H1 (cell line): Measurements from ENCODE around the gene S100P. TPM values are rescaled to one million over a fixed set of nuclear protein-coding genes. Genes with fewer than 3 reads are reported as not detected.

Experiments used
- CTCF ChIA-PET: fragments of 300-600 bp; sonication (Branson Sonifier 250); formaldehyde crosslinking; loops from one replicate; lab custom pipeline; 2021; ENCODE audit not compliant: partially characterized antibody; lab: Charles Lee
- POLR2A ChIA-PET: fragments of 300-600 bp; sonication (Branson Sonifier 250); formaldehyde crosslinking; loops from one replicate; lab custom pipeline; 2021; ENCODE audit warnings: inconsistent platforms; ENCODE audit not compliant: partially characterized antibody; lab: Charles Lee
- DNase-seq, 2 experiments: peaks; one replicate each; pipeline versions ENCODE4 v3.0.0 to v3.0.0-alpha.2; 2010 to 2022; ENCODE audit warnings: low spot score in 2 of 2, low read depth in 1 of 2, mixed read lengths in 1 of 2
- FAIRE-seq: peaks from 2 replicates; lab custom pipeline; 2011; peaks lifted over from hg19 to GRCh38; lab: Jason Lieb, UNC
- H2AFZ ChIP-seq: 2 replicates; pipeline ENCODE4 v1.8.1; 2012; ENCODE audit warnings: low read length, inconsistent platforms
- H2AK5ac ChIP-seq: 2 replicates; pipeline ENCODE4 v1.6.1; 2013; ENCODE audit warnings: low read depth, low read length
- H2BK120ac ChIP-seq: replicated peaks from 2 replicates; pipeline ENCODE3; 2013; ENCODE audit warnings: low read depth, low read length, inconsistent platforms
- H2BK12ac ChIP-seq: 2 replicates; pipeline ENCODE4 v1.6.1; 2013; ENCODE audit warnings: low read depth, low read length
- H2BK15ac ChIP-seq: 2 replicates; pipeline ENCODE4 v1.6.1; 2013; ENCODE audit warnings: low read length
- H2BK20ac ChIP-seq: 2 replicates; pipeline ENCODE4 v1.6.1; 2013; ENCODE audit warnings: low read length
- H2BK5ac ChIP-seq: 2 replicates; pipeline ENCODE4 v1.6.1; 2013; ENCODE audit warnings: low read depth, low read length
- H3K14ac ChIP-seq: 2 replicates; pipeline ENCODE4 v1.6.1; 2013; ENCODE audit warnings: inconsistent platforms; ENCODE audit not compliant: insufficient read length
- H3K18ac ChIP-seq: 2 replicates; pipeline ENCODE4 v1.6.1; 2013; ENCODE audit warnings: low read length; ENCODE audit errors: extremely low read depth
- H3K23ac ChIP-seq: 2 replicates; pipeline ENCODE4 v1.6.1; 2013; ENCODE audit warnings: inconsistent platforms; ENCODE audit not compliant: insufficient read length
- H3K23me2 ChIP-seq: 2 replicates; pipeline ENCODE4 v1.6.1; 2013; ENCODE audit warnings: low read depth, low read length
- H3K27ac ChIP-seq: 2 replicates; pipeline ENCODE4 v1.6.1; 2011; ENCODE audit warnings: low read depth, low read length, inconsistent platforms
- H3K27me3 ChIP-seq, 4 experiments: replicated peaks in 1 of 4; 1 replicate in 1 of 4; 2 replicates in 3 of 4; pipeline versions ENCODE4 v1.6.1 to v1.8.1; 2011 to 2013; ENCODE audit warnings: low read length in 3 of 4, mild to moderate bottlenecking in 3 of 4, inconsistent platforms in 2 of 4, mixed read lengths in 2 of 4, moderate library complexity in 1 of 4; ENCODE audit not compliant: control insufficient read depth in 3 of 4, insufficient read depth in 3 of 4; ENCODE audit errors: extremely low read depth in 1 of 4
- H3K36me3 ChIP-seq, 4 experiments: 2 replicates each; pipeline versions ENCODE4 v1.6.1 to v1.8.1; 2011 to 2013; ENCODE audit warnings: mild to moderate bottlenecking in 4 of 4, low read length in 3 of 4, moderate library complexity in 2 of 4, control low read depth in 1 of 4, inconsistent platforms in 1 of 4; ENCODE audit not compliant: insufficient read depth in 4 of 4, control insufficient read depth in 2 of 4
- H3K4ac ChIP-seq: replicated peaks from 2 replicates; pipeline ENCODE3; 2013; ENCODE audit warnings: low read length, low read depth, mixed read lengths, inconsistent platforms; ENCODE audit not compliant: insufficient read length
- H3K4me1 ChIP-seq, 4 experiments: replicated peaks in 1 of 4; 1 replicate in 1 of 4; 2 replicates in 3 of 4; pipeline versions ENCODE4 v1.6.1 to v1.8.1; 2011 to 2013; ENCODE audit warnings: low read length in 3 of 4, inconsistent platforms in 2 of 4, mixed read lengths in 1 of 4; ENCODE audit not compliant: insufficient read depth in 4 of 4, control insufficient read depth in 3 of 4
- H3K4me2 ChIP-seq, 2 experiments: 2 replicates each; pipeline versions ENCODE4 v1.6.1 to v1.8.1; 2011 to 2013; ENCODE audit warnings: low read depth in 2 of 2, low read length in 2 of 2, control low read depth in 1 of 2, inconsistent platforms in 1 of 2, mild to moderate bottlenecking in 1 of 2; ENCODE audit not compliant: insufficient read depth in 1 of 2
- H3K4me3 ChIP-seq, 4 experiments: fragments of 200-600, 300-600 bp in 1 of 4; sonication (generic), shearing (Covaris generic), sonication (Bioruptor Twin) in 1 of 4; 2 replicates each; pipeline versions ENCODE4 v1.5.1 to v1.8.1; 2011 to 2016; ENCODE audit warnings: low read length in 4 of 4, low read depth in 3 of 4, control low read depth in 2 of 4, inconsistent platforms in 2 of 4, mild to moderate bottlenecking in 2 of 4, mixed read lengths in 1 of 4, moderate library complexity in 1 of 4; ENCODE audit not compliant: insufficient read depth in 2 of 4; ENCODE audit errors: extremely low read depth in 1 of 4
- H3K56ac ChIP-seq: replicated peaks from 2 replicates; pipeline ENCODE3; 2013; ENCODE audit warnings: low read depth, mild to moderate bottlenecking, mixed read lengths, low read length, inconsistent platforms; ENCODE audit not compliant: insufficient read length
- H3K79me1 ChIP-seq: 2 replicates; pipeline ENCODE4 v1.6.1; 2013; ENCODE audit warnings: low read depth, low read length, control low read depth
- H3K79me2 ChIP-seq, 2 experiments: 2 replicates each; pipeline versions ENCODE4 v1.6.1 to v1.8.1; 2012 to 2013; ENCODE audit warnings: low read length in 2 of 2, mild to moderate bottlenecking in 2 of 2, inconsistent platforms in 1 of 2; ENCODE audit not compliant: insufficient read depth in 2 of 2, control insufficient read depth in 1 of 2
- H3K9ac ChIP-seq, 4 experiments: replicated peaks in 1 of 4; 1 replicate in 1 of 4; 2 replicates in 3 of 4; pipeline versions ENCODE4 v1.6.1 to v1.8.1; 2011 to 2013; ENCODE audit warnings: low read depth in 3 of 4, low read length in 3 of 4, control low read depth in 2 of 4, mild to moderate bottlenecking in 2 of 4, moderate library complexity in 2 of 4, inconsistent platforms in 1 of 4; ENCODE audit errors: extremely low read depth in 1 of 4
- H3K9me3 ChIP-seq, 2 experiments: 2 replicates each; pipeline versions ENCODE4 v1.6.1 to v1.8.1; 2012 to 2013; ENCODE audit warnings: mild to moderate bottlenecking in 2 of 2, moderate library complexity in 2 of 2, control low read depth in 1 of 2, inconsistent platforms in 1 of 2, low read depth in 1 of 2, low read length in 1 of 2, mixed read lengths in 1 of 2; ENCODE audit not compliant: insufficient read depth in 2 of 2
- H4K20me1 ChIP-seq, 2 experiments: replicated peaks in 1 of 2; 2 replicates each; pipeline versions ENCODE3 to v1.8.1; 2011 to 2013; ENCODE audit warnings: inconsistent platforms in 2 of 2, low read length in 2 of 2, mild to moderate bottlenecking in 1 of 2; ENCODE audit not compliant: insufficient read depth in 2 of 2, control insufficient read depth in 1 of 2
- H4K5ac ChIP-seq: 2 replicates; pipeline ENCODE4 v1.6.1; 2013; ENCODE audit warnings: low read length, low read depth, mixed read lengths, inconsistent platforms; ENCODE audit not compliant: insufficient read length
- H4K8ac ChIP-seq: 2 replicates; pipeline ENCODE4 v1.8.0; 2013; ENCODE audit warnings: mild to moderate bottlenecking, moderate library complexity, low read length, inconsistent platforms; ENCODE audit not compliant: insufficient read depth; ENCODE audit errors: extremely low read depth
- H4K91ac ChIP-seq: replicated peaks from 2 replicates; pipeline ENCODE3; 2013; ENCODE audit warnings: low read length, mixed read lengths, inconsistent platforms; ENCODE audit not compliant: insufficient read length
- BACH1 ChIP-seq: IDR thresholded peaks from 2 replicates; pipeline ENCODE4 v1.6.1; 2012; ENCODE audit warnings: low read length, improper control_type of control experiment
- BCL11A ChIP-seq, 2 experiments: IDR thresholded peaks; one replicate each; pipeline ENCODE4 v1.6.1; 2011; ENCODE audit warnings: low read depth in 2 of 2, low read length in 2 of 2, mild to moderate bottlenecking in 2 of 2
- BRCA1 ChIP-seq: IDR thresholded peaks from 2 replicates; pipeline ENCODE4 v1.6.1; 2012; ENCODE audit warnings: low read depth, low read length, improper control_type of control experiment
- CBX8 ChIP-seq: fragments of 300-800, 300-1000 bp; sonication (generic); IDR thresholded peaks from 2 replicates; pipeline ENCODE4 v1.7.1; 2016; ENCODE audit warnings: low read depth, low read length, borderline replicate concordance
- E2F6 ChIP-seq: IDR thresholded peaks from 2 replicates; pipeline ENCODE4 v1.6.1; 2012; ENCODE audit warnings: inconsistent platforms
- MAFK ChIP-seq: IDR thresholded peaks from 2 replicates; pipeline ENCODE4 v1.6.1; 2012; ENCODE audit warnings: low read depth, mild to moderate bottlenecking, improper control_type of control experiment, low read length
- POLR2A ChIP-seq, 2 experiments: IDR thresholded peaks; 1 replicate in 1 of 2; 2 replicates in 1 of 2; pipeline ENCODE4 v1.6.1; 2011; ENCODE audit warnings: low read depth in 2 of 2, low read length in 2 of 2, mild to moderate bottlenecking in 2 of 2; ENCODE audit errors: control extremely low read depth in 1 of 2
- POU5F1 ChIP-seq: IDR thresholded peaks from 2 replicates; pipeline ENCODE4 v1.6.1; 2011; ENCODE audit warnings: low read depth, mild to moderate bottlenecking, low read length, moderate library complexity
- RXRA ChIP-seq: IDR thresholded peaks from 2 replicates; pipeline ENCODE4 v1.6.1; 2011; ENCODE audit warnings: low read depth, mild to moderate bottlenecking, low read length, moderate library complexity; ENCODE audit not compliant: insufficient read depth
- TBP ChIP-seq: IDR thresholded peaks from 2 replicates; pipeline ENCODE4 v1.6.1; 2011; ENCODE audit warnings: low read depth, low read length, improper control_type of control experiment
- WGBS, 2 experiments: shearing (Covaris generic) in 1 of 2; methylation state at CpG; one replicate each; pipeline versions ENCODE4 v1.1.6 to v1.1.7; 2013 to 2015; ENCODE audit warnings: low lambda C conversion rate in 2 of 2, mixed read lengths in 2 of 2, inconsistent platforms in 1 of 2, low coverage in 1 of 2, missing lambda C conversion rate in 1 of 2; ENCODE audit not compliant: insufficient replicate concordance in 2 of 2, insufficient coverage in 1 of 2, insufficient read length in 1 of 2; ENCODE audit errors: extremely low coverage in 1 of 2, missing lambda C conversion rate in 1 of 2; 5-methylcytosine and 5-hydroxymethylcytosine counted together
- polyA plus RNA-seq, 7 experiments: library from polyadenylated mRNA; depleted of rRNA in 3 of 7; stranded (reverse) in 5 of 7; unstranded in 2 of 7; fragments of >200 nt in 5 of 7; fragments of 200-250 nt in 2 of 7; gene quantifications; 1 replicate in 5 of 7; 2 replicates in 1 of 7; 4 replicates in 1 of 7; pipeline versions ENCODE4 v1.2.1 to v1.2.3, GENCODE V29; 2011 to 2013; ENCODE audit warnings: missing spikeins in 2 of 7, mixed read lengths in 2 of 7
- total RNA-seq: library from RNA; stranded (reverse); fragmentation: NEBNext Ultra II Directional; extraction: Animal tissue kit (Norgen Biotek cat#: 25700); gene quantifications from 2 replicates; pipeline ENCODE4 v1.2.1, GENCODE V29; 2021
- TF ChIP-seq, protein P1 (sequence below): IDR thresholded peaks from 2 replicates; pipeline ENCODE4 v1.6.1; 2012; ENCODE audit warnings: low read length, inconsistent platforms

Gene S100P
- total and polyA plus RNA-seq, 2 of the 8 experiments (the other 6 are each of a cell fraction or from before 2014, with no cell fraction given) = not detected

DNA sequence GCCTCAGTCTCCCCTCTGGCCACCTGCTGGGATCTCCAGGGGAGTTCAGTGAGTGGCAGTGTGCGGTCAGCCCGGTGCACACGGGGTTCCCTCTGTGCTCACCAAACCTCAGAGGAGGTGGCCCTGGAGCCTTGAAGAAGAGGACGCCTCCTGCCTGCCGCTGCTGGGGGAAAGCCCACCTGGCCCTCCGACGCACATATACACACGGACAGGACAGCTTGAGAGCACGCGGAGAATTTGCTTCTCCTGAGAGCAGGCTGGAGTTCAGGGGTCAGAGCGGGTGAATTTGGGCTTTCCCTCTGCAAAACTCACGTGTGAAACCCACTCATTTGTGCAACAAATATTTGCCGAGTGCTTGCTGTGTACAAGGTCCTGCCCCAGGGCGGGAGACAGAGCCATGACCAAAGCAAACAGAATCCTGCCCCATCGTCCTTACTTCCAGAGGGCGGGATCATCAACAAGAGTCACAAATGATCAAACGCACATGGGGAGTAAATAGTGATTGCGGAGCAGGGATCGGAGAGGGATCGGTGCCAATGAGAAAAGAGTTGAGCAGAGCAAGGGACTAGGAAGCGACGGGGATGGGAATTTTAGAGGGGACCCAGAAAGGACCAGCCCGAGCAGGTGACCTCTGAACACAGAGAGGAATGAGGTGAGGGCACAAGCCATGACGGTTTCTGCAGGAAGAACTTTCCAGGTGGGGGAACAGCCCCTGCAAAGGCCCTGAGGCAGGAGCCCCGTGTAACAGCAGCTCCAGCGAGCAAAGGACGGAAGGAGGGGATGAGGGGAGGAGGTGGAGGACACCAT, 39.9 kb downstream of the S100P start:
- Histone ChIP-seq H3K23ac (no peak overlapping the region), H3K27ac (no peak overlapping the region), H2BK5ac (no peak overlapping the region), H3K14ac (no peak overlapping the region), H3K36me3 (no peaks in the 10 kb centered on the region), H3K4me1 (peaks cover 0 to 4% (median 2%) of the 10 kb centered on the region in 4 experiments; a peak in 4 of 7 replicates), H2BK120ac (no peak overlapping the region), H3K4me3 (no peak overlapping the region), H4K91ac (no peak overlapping the region), H3K4me2 (no peak overlapping the region), H2BK15ac (no peak overlapping the region), H2AFZ (peak overlapping the region; percentile 62; the same call in 1 of the 2 replicates), H3K18ac (no peak overlapping the region), H4K8ac (no peak overlapping the region), H3K4ac (no peak overlapping the region), H2BK20ac (no peak overlapping the region), H3K23me2 (no peaks in the 10 kb centered on the region), H3K79me2 (no peaks in the 10 kb centered on the region), H3K56ac (no peak overlapping the region), H3K9me3 (no peaks in the 10 kb centered on the region), H2BK12ac (no peak overlapping the region), H4K5ac (no peak overlapping the region), H3K27me3 (no peaks in the 10 kb centered on the region), H3K9ac (no peak overlapping the region), H3K79me1 (no peaks in the 10 kb centered on the region), H4K20me1 (no peaks in the 10 kb centered on the region), H2AK5ac (no peak overlapping the region)
- no peak for DNase-seq
- ChIA-PET POLR2A (no interaction called here), CTCF (interaction anchor here (1.1 to 1.8 kb wide), 2 partner anchors 35 to 140 kb away, joined by 4 to 7 read pairs; no protein-coding TSS in a partner anchor)
- WGBS, 2 experiments = 89% methylated on average over 27 of the region's 27 CpGs; no CpG with 5 or more reads in 1 of the 2 experiments
- no peak for FAIRE-seq
- no peak for TF ChIP-seq BRCA1
- no peak for TF ChIP-seq RXRA
- TF ChIP-seq BACH1 = no peak
- TF ChIP-seq BCL11A (IDR thresholded peaks at IDR 0.05; ENCODE audit: low read depth in 2 of 2, low read length in 2 of 2) = no peak
- no peak for TF ChIP-seq CBX8
- no peak for TF ChIP-seq POU5F1
- no peak for TF ChIP-seq MAFK
- TF ChIP-seq TBP = no peak
- TF ChIP-seq, protein P1, sequence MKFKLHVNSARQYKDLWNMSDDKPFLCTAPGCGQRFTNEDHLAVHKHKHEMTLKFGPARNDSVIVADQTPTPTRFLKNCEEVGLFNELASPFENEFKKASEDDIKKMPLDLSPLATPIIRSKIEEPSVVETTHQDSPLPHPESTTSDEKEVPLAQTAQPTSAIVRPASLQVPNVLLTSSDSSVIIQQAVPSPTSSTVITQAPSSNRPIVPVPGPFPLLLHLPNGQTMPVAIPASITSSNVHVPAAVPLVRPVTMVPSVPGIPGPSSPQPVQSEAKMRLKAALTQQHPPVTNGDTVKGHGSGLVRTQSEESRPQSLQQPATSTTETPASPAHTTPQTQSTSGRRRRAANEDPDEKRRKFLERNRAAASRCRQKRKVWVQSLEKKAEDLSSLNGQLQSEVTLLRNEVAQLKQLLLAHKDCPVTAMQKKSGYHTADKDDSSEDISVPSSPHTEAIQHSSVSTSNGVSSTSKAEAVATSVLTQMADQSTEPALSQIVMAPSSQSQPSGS = no peak
- TF ChIP-seq E2F6 = no peak
- TF ChIP-seq POLR2A (IDR thresholded peaks at IDR 0.05; ENCODE audit: control extremely low read depth in 1 of 2, low read depth in 2 of 2, low read length in 2 of 2) = no peak
